HG02938 (cell line): ENCODE results near the gene OTOS.

Experiments
- ATAC-seq: cut with Tn5 transposase; IDR thresholded peaks from one replicate; pipeline ENCODE4 v1.9.1; 2021; ENCODE audit warnings: mild to moderate bottlenecking, moderate library complexity; ENCODE audit not compliant: unreplicated experiment

Gene OTOS

DNA sequence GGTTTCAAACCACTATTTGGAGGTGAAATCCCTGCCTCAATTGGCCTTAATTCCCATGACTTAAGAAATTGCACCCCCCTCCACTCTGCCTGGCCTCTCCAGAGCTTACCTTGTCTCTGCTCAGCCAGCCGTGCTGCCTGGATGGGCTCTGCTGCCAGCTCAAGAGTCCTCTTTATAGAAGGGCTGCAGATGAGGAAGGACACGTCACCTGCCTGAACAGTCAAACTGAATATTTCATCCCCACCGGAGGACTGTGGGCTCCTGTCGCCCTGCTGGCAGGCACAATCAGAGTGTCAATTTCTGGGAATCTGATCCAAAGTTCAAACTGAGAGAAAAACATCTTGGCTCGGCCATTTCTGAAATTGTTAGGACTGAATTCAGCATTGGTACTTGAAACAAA lies at the start of gene OTOS:
Gene OTOS (minus strand): TSS at position 148 of the 400 bp plus-strand sequence. CDS start 332 bp downstream, outside the sequence.
- ATAC-seq: no peak

DNA sequence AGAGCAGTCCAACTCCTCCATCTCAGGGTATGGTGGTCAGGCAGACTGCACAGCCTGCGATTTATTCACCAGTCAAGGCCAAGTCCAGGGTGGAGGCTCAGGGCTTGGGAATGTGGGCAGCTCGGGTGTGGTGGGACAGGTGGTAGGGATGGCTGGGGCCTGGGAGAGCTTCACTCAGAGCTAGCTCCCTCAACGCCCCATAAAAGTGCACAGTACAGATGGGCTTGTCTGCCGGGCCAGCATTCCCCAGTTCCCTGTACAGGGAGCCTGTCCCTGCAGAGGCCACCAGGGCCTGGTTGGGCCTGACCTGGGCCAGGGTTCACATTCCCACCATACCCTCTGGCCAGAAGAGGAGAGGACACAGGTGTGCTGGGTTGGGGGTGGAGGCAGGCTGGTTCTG lies 49.2 kb upstream of the OTOS start:
- no peak for ATAC-seq

DNA sequence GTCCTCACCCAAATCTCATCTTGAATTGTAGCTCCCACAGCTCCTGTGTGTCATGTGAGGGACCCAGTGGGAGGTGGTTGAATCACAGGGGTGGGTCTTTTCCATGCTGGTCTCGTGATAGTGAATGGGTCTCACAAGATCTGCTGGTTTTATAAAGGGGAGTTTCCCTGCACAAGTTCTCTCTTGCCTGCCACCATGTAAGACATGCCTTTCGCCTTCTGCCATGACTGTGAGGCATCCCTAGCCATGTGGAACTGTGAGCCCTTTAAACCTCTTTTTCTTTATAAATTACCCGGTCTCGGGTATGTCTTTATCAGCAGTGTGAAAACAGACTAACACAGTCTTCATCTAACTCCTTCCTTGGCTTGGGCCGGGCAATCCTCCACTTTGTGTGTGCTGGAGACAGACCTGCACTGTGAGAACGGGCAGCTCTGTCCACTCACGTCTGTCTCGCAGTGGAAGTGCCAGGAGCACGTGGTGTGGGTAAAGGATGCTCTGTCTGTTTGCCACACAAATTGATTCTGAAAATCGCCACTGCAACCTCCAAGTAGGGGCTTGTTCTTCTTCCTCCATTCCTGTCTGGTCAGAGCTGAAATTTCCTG lies 47.6 kb upstream of the OTOS start:
- ATAC-seq: no peak

DNA sequence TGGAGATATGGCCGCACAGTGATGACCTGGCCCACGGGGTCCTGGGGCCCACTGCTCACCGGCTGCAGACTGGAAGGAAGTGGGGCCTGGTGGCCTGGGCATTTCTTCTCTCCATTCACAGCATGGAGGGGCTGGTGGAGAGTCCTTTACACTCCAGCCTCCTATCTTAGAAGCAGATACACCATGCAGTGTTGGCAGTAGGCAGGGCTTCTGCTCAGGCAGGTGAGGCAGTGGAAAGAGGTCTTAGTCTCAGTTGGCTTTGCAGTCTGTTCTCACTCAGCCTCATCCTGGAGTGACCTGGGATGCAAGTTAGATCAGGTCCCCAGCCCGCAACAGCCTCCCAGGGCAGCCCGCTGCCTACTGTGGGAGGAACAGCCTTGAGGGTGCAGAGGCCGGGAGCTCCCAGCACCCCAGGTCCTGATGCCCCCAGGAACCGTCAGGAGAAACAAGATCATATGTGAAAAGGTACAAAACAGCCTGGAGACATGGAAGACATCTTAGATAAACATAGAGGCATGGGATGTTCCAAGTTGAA lies 45.8 kb upstream of the OTOS start:
- no peak for ATAC-seq

DNA sequence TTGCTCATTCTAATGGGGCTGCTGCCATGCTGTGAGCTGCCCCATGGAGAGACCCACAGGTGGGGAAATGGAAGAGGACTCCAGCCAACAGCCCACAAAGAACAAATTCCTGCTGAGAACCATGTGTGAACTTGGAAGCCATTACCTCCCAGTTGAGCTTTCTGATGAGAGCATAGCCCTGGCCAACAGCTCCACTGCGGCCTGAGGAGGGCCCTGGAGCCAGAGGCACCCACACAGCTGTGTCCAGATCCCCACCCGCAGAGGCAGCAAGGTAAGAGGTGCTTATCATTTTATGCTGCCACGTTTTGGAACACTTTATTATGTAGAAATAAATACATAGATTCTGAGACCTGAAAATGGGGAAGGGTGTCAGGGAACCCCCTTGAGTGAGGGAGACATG lies 44.2 kb upstream of the OTOS start:
- ATAC-seq: no peak

DNA sequence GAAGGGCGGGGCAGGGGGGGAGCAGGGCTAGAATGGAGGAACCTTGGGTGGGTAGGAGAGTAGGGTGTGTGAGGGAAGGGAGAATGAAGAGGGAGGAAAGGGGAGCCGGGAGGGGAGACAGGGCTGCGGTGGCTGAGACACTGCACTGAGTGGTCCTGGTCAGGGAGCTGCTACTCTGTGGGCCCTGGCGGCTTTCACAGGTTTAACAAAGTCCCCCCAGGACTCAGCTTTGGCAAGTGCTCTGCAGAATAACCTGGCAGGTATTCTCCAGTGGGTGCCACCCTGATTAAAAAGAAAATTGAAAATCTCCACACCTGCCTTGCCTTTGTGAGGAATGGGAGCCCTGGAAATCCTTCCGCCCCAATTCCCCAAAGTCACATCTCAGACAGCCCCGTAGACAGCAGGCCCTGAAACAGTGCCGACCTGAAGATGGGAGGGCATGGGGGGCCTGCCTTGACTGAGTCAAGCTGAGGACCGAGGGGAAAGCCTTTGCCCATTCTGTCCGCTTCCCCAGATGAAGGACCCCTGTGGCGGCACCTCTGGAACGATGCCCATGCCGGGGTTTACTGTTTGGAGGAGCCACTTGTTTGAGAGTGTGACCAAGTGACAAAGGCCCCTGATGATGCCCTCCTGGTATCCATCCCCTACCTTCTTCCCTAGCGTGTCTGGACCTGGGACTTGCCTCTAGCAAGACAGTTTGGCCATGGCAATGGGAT lies 43.6 kb upstream of the OTOS start:
- ATAC-seq: no peak

DNA sequence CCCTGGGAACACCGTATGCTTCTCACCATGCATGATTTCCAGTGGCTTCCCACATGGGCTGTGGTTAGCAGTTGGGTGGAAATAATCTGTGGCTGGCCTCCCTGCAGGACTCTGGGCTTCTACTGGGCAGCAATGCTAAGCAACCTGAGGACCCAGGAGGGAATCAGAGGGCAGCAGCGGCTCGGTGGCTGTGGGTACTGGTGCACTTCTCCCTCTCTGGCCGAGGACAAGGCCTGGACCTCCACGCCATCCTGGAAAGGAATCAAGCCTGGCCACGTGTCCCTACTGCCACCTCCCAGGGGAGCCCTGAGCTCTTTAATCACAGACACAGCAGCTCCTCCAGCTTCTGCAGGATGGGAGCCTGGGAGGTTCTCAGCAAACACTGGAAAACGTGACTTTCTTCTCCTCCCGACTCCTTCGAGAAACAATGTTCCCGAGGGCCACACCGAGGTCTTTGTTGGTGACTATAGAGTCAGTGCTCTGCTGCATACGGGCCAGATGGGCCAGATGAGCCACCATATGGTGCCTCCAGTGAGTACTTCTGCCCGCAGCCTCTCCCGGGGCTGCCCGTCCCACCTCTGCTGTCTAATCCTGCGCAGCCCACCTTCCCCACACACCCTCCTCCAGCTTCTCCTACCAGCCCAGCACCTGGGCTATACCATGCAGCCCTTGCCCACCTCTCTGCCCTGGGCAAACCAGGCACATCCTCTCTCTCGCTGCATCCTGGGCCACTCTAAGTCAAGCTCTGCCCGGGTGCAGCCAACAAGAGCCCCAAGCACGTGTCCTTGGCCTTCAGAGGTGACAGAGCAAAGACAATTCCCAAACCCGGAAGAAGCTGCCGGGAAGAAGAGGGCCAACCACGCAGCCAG lies 42.8 kb upstream of the OTOS start:
- no peak for ATAC-seq

DNA sequence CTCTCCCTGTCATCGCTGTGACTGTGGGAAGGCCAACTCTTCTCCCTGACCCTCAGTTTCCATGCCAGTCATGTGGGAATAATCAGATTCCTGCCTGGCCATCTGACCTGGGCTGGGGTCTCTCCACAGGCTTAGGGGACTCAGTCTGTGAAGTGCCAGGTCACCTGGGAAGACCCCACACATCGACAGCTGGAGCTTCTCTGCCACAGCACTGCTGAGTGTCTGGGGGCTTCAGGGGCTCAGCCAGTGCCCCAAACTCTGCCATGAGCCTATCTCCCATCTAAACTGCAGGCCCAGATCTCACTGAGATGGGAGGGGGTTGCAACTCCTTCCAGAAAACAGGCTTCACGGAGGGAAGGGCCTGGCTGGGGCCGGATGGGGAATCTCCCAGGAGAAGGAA lies 42.0 kb upstream of the OTOS start:
- ATAC-seq: no peak

DNA sequence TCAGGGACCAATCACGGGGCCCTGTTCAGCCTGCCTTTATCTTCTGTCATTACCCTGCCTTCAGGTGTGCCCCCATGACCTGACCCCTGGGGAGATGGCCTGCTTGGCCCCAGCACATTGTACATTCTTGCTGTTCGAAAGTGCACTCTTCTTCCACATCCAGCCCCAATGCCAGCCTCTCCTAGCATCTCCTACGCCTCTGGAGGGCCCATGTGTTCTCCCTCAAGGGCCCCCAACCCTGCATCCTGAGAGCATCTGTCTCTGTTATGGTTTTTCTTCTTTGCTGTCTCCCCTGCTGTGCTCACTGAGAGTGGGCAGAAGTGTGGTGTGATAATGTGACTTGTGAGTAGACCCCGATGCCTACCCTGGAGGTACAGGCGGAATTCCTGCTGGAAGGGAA lies 41.5 kb upstream of the OTOS start:
- no peak for ATAC-seq

DNA sequence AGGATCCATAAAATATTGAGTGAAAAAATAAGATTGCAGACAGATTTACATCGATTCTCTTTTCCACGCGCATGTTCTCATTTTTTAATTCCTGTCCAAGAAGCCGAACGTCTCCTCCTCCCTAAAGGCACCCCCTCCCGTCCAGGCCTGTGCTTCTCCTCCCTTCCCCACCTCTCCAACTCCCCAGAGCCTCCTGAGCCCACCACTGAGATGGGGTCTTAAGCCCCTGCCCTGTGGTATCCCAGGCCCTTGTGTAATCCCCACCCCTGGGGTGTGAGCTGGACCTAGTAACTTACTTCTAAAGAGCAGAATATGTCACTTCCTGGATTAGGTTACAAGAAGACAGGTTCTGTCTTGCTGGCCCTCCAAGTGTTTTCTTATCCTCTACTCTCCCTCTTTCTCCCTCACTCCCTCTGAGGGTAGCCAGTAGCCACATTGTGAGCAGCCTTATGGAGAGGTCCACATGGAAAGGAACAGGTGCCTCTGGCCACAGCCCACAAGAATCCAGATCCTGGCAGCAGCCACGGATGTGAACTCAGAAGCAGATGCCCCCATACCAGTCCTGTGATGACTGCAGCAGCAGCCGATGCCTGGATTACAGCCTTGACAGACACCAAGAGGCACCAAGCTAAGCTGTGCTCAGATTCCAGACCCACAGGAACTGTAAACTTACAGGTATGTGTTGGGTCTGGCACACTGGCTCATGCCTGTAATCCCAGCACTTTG lies 39.6 kb upstream of the OTOS start:
- no peak for ATAC-seq

DNA sequence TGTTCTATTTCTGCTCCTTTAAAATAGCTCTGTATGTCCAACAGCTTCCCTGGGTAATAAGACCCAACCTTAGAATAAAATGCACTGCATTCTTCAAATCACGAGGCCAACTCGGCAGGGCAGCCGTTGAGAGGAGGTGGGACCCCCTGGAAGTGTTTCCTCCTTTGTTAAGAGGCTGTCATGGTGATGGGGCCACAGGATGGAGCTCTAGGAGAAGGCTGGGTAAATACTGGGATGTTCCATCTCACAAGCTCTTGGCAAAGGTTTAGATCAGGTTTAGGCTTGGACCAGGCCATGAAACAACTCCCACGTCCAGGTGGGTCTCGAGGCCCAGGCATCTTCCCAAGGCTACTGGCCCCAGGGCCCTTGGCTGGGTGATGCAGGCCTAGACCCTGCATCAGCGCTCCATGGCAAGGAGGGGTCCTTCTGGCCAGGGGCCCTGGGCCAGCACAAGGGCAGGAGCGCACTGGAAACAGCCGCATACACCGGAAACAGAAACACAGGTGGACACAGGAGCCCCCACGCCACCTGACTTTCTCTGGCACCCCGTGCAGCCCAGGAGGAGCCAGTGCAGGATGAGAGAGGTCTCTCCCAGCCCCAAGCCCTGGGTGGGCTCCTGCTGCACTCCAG lies 38.8 kb upstream of the OTOS start:
- no peak for ATAC-seq

DNA sequence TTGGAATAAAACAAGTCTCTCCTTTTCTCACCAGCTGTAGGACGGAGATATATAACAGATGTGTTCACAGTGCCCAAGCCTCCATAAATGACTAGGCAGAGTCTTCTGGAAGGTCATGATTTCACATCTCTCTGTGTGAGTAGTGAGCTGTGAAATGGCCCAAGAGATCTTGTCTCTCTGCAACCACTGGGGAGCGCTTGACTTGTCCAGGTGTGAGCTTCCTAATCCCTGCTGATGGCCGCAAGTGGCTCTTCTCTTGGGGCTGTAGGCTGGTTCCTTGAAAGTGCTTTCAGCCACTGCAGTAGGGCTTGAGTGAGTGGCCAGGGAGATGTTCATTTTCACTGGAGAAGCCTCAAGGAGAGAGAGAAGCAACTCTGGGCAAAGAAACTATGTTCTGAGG lies 38.1 kb upstream of the OTOS start:
- no peak for ATAC-seq

DNA sequence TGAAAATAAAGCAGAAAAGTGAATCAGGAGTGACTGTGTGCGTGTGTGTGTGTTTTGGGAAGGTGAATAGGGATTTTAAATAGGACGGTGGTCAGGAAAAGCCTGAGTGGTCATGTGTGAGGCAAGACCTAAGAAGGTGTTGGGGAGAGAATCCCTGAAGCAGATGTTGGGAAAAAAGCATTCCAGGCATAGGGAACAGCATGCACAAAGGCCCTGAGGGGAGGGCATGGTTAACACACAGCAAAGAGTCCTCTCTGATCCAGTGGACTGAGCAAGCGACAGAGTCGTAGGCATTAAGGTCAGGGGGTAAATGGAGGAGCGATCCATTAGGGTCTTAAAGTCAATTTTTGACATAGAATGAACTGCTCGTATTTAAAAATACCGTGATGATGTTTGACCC lies 34.0 kb upstream of the OTOS start:
- ATAC-seq: no peak

DNA sequence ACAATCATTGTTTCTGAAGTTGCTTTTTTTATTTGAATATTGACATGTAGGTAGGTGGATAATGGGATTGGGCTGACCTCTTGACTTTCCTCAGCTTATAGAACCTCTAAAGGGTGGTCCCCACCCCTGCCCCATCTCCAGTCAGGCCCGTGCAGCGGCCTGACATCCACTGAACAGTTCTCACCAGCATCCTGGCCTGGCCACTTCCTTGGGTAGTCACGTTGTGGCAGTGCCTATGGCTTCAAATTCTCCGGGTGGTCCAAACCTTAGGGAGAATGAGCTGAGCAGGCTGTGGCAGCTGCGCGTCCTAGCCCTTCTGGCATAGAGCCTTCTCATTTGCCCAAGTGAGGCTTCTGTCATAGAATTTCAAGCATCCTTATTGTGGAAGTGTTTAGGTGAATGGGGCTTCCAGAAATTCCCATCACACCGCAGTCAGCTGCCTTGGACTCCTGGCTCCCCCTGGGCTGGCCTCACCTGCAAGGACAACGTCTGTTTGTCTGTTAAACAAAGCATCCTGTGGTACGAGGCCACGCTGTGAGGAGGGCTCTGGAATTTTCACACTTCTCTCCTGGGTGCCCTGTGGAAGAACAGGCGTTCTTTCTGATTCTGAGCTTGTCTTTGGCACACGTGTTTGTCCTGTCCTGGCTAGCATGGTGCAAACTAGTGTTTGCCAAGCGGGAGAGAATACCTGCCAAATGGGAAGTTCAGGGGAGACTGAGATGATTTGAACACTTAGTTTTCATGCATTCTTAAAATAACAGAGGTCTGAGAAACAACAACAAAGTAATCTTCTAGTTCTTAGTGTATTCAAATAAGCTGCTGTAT lies 31.8 kb upstream of the OTOS start:
- ATAC-seq: no peak

DNA sequence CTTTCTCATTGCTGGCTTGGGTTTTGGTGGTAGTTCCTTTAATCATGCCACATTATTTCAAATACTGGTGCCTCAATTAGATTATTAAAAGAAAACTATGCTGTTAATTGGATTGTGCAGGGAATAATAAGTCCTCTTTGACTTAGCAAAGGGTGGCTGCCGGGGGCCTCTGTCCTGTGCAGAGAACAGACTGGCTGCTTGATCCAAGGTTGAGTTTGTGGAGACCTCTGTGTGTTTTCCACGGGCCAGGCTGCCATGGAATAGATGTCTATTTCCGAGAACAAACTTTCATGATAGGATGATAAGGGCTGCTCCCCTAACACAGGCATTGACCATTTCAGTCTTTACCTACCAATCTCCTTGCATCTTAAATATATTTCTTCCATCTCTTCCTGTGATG lies 30.4 kb upstream of the OTOS start:
- no peak for ATAC-seq

DNA sequence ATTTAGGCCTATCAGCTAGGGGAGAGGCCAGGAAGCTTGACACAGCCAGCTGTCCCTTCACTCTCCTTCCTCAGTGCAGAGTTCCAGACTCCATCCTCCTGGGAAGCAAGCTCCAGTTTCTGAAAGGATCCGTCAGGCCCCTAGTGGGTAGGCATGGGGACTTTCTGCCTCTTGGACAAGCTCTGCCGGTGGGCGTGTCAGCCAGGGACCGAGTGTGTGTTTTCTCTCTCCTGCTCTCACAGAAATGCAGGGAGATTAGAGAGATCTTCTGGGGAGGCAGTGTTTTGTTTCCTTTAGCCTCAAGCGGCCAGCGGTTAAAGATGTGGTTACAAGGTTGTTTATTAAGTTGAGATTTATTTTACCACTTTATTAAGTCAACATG lies 29.9 kb upstream of the OTOS start:
- ATAC-seq: no peak

DNA sequence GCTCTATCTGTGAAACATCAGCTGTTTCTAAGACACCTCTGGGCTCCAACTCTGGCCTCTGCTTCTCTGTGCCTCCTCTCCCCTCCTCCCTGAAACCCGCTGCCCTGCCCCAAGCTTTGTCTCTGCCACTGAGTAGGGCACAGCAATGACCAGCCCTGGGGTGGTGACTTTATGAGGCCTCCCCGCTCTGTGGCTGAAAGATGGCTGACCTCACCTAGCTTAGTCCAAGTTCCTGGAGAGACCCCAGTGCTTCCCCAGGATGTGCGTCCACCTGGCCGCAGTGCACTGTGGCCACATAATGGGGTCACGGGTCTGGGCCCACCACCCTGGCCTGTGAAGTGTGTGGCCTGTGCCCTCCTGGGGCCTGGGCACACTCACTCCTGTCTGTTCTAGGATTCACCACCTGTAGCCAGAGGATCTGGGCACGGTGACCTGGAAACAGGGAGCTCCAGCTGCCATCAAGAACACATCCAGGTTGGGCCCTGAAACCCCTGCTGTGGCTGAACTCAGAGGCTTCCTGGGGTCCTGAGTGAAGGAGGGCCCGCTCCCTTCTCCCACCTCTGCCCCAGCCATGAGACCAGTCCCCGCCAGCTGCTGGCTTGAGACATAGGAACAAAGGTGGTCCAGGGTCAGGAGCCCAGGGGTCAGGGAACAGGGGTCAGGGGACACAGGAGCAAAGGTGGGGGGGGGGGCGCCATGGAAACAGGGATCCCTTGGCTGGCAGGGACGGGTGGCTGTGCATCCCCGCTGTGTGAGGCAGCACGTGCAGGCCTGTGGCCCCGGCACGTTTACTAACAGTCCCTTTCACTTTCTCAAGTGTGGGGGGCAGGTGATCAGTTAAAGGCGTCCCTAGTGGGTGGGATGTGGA lies 29.3 kb upstream of the OTOS start:
- no peak for ATAC-seq

DNA sequence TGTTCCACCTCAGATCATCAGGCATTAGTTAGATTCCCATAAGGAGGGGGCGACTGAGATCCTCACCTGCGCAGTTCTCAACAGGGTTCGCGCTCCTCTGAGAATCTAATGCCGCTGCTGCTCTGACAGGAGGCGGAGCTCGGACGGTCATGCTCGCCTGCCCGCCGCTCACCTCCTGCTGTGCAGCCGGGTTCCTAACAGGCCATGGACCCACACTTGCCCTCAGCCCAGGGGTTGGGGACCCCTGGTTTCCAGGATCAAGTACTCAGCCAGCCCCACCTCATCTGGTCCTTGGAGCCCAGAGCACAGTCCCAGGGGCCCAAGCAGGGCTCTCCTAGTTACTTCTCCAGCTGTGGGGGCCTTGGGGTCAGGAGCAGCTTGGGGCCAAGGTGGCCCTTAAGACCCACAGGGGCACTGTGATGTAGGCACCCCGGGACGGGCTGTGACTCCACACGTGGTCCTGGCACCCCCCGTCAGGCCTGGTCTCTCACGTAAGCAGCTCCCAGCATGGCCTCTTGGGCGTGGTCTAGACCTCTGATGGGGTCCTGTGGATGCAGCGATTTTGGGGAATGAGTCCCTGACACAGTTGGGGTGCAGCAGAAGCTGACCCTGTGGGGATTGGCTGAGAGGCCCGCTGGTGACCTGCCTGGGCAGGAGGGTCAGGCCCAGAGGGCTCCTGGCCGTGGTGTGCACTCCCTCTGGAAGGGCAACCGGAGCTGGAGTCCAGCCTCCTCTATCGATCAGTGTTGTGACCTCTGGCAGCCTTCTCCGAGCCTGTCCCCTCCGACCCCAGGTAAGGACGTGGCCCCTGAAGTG lies 28.3 kb upstream of the OTOS start:
- ATAC-seq: no peak
